Stimulated activated CD8-positive, alpha-beta memory T cell treated with anti-CD3 and anti-CD28 coated beads, Interleukin-2, amount 100 ng/mL, for 48 hours (primary cell): Measurements from ENCODE around the gene XPR1.
"Not testable (repeated sequence)": the region's sequence is repeated elsewhere in the genome, so short reads cannot be mapped to it uniquely, and the experiment has no call there.

Experiments
- DNase-seq, 2 donors: peaks; one replicate each; pipeline ENCODE4 v3.0.0-alpha.2; 2020; ENCODE audit warnings: low read depth in 2 of 2

Gene XPR1

DNA sequence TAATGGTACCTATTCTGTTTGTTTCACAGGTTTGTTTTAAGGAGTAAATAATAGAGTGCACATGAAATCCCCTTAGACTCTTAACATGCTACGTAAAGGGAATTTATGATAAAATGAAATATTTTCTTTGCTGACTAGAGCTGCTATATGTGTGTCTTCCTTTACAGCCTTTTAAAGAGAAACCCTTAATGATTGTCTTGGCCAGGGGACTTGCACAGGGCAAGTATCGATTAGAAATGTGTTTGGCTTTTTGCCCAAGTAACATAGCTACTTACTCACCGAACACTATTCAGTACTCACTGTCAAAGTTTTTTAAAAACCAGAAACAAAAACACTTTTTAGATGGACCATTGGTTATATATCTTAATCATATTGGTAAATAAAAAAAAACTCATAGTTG is 209.6 kb downstream of the XPR1 start:
- no peak for DNase-seq

DNA sequence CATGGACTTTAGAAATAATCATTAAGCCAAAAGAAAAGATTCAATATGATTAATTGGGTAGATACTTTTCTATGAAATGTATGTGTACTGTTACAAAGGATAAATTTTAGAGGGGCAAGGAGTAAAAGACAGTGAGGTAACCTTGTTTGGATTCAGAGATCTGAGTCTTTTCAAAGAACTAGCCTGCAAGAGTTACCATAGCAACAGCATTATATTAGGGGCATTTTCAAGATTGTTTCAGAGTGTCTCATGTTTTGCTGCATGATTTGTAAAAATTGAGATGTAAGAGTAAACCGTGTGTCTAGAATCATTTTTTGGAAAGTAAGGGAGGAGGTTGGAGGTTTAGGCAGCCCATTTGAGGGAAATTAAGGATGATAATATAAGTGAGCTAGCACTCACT is 210.2 kb downstream of the XPR1 start:
- no peak for DNase-seq

DNA sequence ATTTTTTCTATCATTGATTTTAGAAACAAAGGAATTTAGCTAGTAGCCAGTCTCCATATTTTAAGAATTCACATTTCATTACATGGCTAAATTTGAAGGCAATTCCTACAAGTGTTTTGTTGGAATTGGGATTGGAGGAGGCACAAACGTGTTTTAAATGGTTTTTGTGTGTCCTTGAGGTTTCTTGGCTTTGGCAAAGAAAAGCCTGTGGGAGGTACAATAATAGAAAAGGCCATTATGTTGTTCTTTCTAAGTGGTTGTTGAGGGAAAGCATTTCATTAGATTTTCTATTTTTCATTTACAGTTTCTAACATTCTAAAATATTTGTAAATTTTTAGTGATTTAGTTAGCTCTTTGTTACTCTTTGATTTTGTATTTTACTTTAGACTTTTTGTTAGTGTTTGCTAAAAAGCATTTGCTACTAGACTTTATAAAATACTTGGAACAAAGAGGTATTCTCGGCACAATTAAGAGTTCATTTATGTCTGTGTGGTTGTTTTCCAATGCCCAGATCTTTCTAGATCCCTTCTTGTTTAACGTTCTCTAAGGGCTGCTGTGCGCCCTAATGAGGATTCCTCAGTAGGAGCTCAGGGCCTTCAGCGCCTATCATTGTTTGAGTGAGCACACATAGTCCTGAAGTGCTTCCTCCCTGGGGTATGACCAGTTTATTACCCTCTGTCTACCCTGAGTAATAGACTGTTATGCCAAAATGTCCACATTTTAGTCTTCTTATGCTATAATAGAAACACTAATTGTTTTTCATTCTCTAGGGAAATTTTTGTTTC is 210.9 kb downstream of the XPR1 start:
- no peak for DNase-seq

DNA sequence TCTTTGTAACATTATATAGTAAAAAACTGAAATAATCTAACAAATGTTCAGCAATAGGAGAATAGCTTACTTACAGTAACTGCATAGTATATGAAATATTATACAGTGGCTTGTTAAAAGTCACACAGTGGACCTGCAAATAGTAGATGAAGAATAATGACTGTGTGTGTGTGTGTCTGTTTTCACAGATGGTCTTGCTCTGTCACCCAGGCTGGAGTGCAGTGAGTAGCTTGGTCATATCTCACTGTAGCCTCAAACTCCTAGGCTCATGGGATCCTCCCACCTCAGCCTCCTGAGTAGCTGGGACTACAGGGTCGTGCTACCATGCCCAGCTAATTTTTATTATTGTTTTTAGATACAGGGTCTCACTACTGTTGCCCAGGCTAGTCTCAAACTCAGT is 213.5 kb downstream of the XPR1 start:
- no peak for DNase-seq

DNA sequence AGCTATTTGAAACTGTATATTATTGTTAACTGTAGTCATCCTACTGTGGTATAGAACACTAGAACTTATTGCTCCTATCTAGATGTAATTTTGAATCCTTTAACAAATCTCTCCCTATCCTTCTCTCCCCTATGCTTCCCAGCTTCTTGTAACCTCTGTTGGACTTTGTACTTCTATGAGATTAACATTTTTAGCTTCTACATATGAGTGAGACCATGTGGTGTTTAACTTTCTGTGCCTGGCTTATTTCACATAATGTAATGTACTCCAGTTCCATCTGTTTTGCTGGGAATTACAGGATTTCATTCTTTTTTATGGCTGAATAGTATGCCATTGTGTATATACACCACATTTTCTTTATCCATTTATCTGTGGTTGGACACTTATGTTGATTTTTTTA is 216.4 kb downstream of the XPR1 start:
- DNase-seq: no peak

DNA sequence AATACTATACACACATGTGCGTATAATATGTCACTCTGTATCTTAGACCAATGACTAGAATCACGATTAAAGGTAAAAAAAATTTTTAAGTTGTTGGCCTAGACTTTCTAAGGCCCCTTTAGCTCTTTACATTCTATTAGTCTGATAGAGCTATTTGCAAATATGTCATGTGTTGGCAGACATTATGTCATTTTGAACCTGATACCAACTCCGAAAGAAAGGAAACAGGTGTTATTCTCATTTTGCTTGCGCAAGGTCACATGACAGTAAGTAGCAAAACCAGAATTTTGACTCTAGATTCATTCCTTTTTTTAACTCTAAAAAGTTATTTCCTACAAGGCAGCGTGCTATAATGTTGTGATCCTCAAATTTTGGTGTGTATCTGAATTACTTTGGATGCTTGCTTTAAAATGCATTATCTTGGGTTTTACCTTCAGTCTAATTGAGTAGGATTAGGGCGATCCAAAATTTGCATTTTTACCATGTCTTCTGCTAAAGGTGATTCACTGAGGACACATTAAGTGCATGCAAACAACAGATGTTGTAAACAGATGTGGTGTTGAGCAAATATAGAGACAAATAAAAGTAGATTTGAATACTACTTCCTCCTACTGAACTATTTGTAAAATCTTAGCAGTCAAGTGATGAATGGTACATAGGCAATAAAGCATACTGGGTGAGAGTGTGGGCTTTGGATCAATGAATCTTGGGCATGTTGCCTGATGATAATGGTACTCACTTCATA is 217.4 kb downstream of the XPR1 start:
- DNase-seq: no peak

DNA sequence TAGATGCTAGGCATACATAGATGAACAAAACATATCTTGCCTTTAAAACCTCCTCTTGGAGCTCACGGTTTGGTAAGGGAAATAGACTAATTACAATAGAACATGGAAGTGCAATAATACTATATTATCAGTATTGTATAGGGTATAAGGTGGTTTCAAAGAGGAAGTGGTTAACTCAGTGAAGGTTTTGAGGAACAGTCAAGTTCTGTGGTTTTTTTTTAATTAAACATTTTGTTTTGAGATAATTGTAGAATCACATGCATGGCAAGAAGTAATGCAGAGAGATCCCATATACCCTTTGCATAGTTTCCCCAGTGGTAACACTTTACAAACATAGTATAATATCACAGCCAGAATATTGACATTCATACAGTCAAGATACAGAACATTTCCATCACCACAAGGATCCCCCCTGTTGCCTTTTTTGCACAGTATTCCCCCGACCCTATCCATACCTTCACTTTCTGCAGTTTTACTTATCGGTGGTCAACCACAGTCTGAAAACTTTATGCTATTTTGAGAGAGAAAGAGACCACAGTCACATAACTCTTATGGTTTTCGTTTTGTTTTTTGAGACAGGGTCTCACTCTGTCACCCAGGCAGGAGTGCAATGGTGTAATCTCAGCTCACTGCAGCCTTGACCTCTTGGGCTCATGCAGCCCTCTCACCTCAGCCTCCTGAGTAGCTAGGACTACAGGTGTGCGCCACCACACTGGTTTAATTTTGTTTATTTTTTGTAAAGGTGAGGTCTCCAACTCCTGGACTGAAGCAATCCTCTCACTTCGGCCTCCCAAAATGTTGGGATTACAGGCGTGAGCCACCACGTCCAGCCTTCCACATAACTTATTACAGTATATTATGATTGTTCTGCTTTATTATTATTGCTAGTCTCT is 220.4 kb downstream of the XPR1 start:
- DNase-seq: no peak

DNA sequence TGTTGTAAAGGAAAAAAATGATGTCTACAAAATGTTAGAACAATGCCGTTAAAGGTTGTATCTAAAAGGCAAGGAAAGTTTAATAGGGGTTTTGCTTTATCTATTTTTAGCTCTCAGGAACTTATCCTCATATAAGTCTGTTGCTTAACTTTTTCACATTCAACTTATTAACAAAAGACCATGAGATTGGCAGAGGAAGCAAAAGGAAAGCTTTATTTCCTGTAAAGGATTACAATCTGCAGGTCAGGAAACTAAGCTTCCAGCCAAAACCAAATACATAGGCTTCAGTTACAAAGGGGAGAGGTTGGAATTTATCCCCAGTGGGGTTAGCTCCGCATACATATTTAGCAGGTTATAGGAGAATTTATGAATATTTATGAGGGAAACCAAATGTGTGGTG is 222.2 kb downstream of the XPR1 start:
- DNase-seq: no peak

DNA sequence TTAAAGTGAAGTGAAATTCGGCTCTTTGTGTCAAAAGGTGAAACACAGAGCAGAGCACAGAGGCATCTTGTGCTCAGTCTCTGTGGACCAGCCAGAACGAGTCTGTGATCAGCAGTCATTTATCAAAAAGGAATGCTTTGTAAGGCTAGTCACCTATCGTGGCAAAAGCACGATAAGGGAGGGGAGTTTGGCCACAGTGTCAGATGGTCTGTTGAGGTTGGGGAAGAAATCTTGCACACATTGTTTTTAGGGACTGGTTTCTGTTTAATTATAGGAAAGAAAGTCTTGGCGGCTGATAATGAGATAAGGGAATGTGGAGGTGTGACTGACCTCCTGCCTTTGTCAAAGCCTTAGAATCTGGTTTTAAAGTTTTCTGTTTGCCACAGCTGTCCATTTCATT is 222.6 kb downstream of the XPR1 start:
- DNase-seq: no peak

DNA sequence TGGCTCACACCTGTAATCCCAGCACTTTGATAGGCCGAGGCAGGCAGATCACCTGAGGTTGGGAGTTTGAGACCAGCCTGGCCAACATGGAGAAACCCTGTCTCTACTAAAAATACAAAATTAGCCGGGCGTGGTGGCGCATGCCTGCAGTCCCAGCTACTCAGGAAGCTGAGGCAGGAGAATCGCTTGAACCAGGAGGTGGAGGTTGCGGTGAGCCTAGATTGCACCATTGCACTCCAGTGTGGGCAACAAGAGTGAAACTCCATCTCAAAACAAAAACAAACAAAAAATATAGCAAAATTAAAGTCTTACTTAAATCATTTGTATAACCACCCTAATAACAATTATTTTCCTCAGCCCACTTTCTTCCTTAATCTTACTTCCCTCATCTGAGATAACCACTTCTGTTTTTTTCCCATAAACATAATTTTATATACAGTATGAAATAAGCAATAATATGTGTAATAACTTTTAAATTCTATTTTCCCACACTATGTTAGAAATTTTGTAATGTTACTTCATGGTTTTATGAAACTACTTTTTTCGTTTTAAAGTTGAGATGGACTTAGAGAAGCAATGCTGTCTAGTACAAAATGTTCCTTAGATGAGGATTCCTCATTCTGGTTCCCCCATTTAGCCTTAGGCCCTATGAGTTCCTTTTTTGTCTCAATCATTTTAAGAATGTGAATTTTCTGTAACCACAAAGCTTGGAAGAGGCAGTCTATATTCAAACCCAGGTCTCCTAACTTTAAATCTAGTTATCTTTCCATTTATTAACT is 226.3 kb downstream of the XPR1 start:
- not testable (repeated sequence) for DNase-seq

DNA sequence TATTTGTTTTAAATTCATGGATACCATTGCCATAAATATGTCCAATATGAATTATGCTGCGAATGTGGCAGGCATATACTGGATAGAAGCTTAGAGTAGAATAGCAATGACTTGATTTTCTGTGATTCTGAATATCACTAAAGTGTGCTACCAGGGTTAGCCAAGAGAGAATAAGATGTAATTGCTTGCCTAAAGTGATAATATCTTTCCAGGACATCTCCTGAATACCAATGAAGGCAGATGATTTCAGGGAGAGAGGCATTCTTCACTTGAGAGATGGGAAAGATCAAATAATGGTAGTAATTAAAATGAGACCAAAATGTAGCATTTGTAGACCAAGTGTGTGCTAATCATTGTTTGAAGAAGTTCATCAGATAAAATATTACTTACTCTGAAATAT is 227.5 kb downstream of the XPR1 start:
- no peak for DNase-seq

DNA sequence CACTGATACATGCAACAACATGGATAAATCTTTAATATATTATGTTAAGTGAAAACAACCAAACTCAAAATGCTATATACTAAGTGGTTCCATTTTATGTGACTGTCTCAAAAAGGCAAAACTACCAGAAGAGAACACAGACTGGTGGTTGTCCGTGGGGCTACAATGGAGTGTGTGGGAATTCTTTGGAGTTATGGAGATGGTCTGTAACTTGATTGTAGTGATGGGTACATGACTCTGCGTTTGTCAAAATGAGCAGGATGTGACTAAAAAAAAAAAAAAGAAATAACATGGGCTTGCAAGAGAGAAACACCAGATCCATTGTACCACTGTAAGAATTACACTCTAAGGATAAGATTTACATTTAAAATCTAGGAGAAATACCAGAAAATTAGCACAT is 228.7 kb downstream of the XPR1 start:
- DNase-seq: no peak

DNA sequence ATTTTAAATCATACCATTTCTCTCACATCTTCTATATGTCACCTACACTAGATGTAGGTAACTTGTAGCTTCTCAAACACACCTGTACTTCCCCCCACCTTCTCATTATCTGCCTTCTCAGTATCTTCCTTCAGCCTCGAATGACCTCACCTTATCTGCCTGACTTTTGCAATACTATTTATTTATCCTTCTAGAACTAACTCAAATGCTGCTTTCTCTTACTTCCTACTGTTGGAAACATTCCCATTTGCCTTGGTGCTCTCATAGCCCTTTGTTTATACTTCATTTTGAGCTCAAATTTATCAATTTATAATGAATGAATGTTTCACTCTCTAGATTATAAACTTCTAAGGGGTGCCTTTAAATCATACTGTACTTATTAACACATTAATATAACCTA is 230.5 kb downstream of the XPR1 start:
- no peak for DNase-seq

DNA sequence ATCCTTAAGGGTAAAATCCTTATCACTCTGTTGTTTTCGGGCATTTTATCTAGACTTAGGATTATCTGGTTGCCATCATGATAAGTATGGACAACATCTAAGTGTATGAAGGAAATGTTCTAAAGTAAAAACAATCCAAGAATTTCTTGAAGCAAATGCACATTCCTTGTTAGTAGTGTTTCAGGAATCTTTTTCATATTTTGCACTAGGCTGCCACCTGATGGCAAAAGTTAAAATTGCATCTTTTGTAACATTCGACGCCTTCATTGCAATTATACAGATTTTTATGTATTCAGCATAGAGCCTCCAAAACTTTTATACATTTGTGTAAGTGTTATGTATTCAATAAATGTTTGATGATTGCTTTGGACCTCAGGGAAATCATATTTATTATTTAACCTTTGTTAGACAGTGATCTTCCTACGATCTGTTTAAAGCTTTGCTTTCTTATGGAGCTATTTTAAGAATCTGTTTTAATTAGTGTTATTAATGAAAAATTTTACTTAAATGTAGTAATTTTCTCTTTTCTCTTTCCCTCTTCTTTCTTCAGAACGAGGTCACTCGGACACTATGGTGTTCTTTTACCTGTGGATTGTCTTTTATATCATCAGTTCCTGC is 231.4 kb downstream of the XPR1 start:
- DNase-seq: no peak

DNA sequence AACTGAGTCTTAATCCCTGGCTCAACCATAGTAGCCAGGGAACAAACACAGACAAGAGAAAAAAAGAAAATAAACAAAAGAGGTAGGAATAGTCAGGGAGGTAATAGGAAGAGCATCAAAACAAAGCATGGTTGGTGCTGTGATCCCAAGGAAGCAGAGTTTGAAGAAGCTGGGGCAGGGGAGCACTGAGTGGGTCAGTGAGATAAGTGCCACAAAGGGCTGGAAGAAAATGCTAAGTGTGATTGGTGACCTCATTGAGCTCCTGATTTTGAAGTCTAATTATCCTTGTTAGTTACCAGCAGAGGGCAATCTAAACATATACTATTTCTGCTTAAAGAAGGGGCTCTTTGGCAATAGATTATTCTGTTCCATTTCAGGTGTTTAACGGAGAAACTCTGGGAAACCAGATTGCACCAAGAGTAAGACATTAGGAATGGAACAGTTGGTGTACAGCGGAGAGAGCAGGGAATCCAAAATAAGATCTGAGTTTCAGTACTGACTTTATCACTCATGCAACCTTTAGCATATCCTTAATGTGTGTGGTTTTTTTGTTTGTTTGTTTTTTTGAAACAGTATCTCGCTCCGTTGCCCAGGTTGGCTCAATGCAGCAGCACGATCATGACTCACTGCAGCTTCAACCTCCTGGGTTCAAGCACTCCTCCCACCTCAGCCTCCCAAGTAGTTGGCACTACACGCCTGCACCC is 250.1 kb downstream of the XPR1 start:
- no peak for DNase-seq

DNA sequence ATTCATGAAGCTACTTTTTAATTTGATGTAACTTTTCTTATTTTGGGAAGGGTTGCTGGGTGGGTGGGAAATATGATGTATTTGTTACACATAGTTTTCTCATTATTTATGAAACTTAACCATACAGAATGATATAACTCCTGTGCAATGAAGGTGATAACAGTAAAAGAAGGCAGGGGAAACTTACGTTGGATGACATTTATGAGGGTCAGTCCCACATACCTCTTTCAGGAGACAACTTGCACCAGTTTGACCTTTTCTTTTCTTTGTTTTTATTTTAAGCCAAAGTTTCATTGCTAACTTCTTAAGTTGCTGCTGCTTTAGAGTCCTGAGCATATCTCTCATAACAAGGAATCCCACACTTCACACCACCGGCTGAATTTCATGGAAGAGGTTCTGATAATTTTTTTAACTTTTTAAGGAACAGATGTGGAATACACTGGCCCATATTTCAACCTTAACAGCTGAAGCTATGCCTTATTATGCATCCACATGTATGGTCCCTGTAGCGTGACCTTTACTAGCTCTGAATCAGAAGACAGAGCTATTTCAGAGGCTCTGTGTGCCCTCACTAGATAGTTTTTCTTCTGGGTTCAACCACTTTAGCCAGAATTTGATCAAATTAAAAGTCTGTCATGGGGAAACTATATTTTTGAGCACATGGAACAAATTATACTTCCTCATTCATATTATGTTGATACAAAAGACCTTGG is 252.9 kb downstream of the XPR1 start:
- no peak for DNase-seq

DNA sequence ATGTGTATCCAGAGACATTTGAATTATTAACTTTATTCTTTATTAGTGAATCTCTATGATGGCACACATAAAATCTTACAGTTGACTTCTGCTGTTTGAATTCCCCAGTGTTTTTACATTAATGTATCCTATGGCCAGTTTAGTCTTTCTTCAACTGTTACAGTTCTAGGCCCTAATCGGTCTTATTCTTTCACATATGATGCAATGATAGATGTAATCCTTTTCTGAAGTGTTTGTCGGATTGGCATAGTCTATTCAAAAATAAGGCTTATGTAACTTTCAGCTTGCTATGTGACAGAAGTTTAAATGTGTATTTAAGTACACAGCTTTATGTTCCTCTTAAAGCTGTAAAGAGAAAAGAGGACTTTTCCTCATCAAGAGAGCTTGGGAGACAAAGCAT is 254.5 kb downstream of the XPR1 start:
- no peak for DNase-seq

DNA sequence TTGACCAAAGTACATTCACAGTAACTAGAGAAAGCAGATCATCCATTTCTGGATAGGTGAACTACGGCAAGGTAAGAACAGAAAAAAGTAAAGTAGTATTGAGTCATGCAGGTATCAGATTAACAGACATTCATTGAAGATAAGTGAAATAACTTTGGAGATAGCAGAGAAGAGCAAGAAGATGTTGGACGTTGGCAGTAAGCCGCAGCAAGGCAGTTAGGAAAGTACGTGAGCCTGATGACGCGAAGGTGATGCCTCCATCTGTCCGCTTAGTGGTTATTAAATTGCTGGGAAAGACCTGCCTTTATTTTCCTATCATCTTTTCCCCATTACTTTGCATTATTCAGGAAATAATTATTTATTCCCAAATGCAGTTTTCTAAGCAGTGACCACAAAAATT is 256.0 kb downstream of the XPR1 start:
- DNase-seq: no peak

DNA sequence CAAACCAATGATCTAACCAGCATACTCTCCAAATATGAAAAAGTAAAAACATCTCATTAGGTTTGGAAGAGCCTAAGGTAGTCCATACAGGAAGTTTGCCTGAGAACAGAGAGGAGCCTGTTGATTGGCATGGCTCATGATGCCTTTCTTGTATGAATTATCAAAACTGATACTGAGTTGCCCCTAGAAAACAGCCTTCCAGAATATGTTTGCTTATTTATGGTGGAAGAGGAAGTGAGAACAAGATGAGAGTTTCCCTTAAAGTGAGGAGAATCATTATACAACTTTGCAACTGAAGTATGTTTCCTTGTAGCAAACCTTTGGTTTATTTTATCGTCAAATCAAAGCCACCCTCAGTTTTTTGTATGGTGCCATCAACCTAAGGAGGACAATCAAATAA is 257.0 kb downstream of the XPR1 start:
- no peak for DNase-seq

DNA sequence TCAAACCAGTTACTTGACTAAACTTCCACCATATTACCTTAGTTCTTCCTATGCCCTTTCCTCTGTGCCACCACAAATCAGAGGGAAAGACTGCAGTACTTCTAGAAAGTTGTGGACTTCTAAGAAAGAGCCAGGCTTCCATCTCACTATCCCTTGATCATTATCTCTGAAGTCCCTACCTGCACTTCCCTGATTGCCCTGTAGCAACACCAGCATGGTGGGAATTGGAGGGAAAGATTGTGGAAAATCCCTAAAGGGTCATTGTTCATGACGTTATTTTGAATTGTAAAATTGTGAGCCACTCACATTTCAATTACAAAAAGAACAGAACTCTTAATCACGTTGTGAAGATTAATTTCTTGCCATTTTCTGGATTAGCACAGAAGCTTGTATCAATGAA is 257.5 kb downstream of the XPR1 start:
- no peak for DNase-seq
